Left lung (tissue), 10 donors: ENCODE measurements around the gene TICRR. TPM values are rescaled to one million over a fixed set of nuclear protein-coding genes. Genes with fewer than 3 reads are reported as not detected.

Experiments used
- ATAC-seq: fragments of 200-7000 bp; cut with Tn5 transposase; one replicate; pipeline ENCODE4 v1.9.1; 2020; ENCODE audit warnings: moderate library complexity
- DNase-seq, 4 donors: peaks; one replicate each; pipeline ENCODE4 v3.0.0-alpha.2; 2013 to 2020
- H3K27ac ChIP-seq, 2 donors: fragments of 200-600 bp; sonication (generic) in 1 of 2; one replicate each; pipeline versions ENCODE4 v1.5.0 to v1.8.0; 2020 to 2021
- H3K27me3 ChIP-seq, 2 donors: fragments of 200-600 bp; sonication (generic) in 1 of 2; one replicate each; pipeline versions ENCODE4 v1.5.0 to v1.8.0; 2020 to 2021
- H3K36me3 ChIP-seq, 2 donors: fragments of 200-600 bp; sonication (generic) in 1 of 2; one replicate each; pipeline versions ENCODE4 v1.5.0 to v1.8.0; 2020 to 2021
- H3K4me1 ChIP-seq, 2 donors: fragments of 200-600 bp; one replicate each; pipeline ENCODE4 v1.8.0; 2021
- H3K4me3 ChIP-seq, 2 donors: fragments of 200-600 bp; sonication (generic) in 1 of 2; one replicate each; pipeline versions ENCODE4 v1.5.0 to v1.8.0; 2020 to 2021; ENCODE audit warnings: mild to moderate bottlenecking in 1 of 2
- H3K9me3 ChIP-seq, 2 donors: fragments of 200-600 bp; sonication (generic) in 1 of 2; one replicate each; pipeline versions ENCODE4 v1.5.0 to v1.8.0; 2020 to 2021
- intact Hi-C, 2 donors: fragments of 100-400 bp; cut with DNase I; formaldehyde crosslinking; loops; one replicate each; pipeline versions ENCODE4 v1.11.2 to v1.14.2; 2022
- polyA plus RNA-seq, 6 donors: library from polyadenylated mRNA; unstranded; fragments of 120-200 nt; gene quantifications; one replicate each; pipeline ENCODE4 v1.2.1, GENCODE V29; 2013; ENCODE audit not compliant: insufficient read length in 6 of 6
- total RNA-seq, 2 donors: library from RNA; stranded (reverse); fragmentation: NEBNext Ultra II Directional; extraction: Animal tissue kit (Norgen Biotek cat#: 25700); gene quantifications; one replicate each; pipeline ENCODE4 v1.2.1, GENCODE V29; 2021
- TF ChIP-seq, protein P1 (sequence below), 2 donors: fragments of 200-600 bp; sonication (generic) in 1 of 2; IDR thresholded peaks; one replicate each; pipeline versions ENCODE4 v1.5.0 to v1.8.0; 2021; ENCODE audit warnings: antibody characterized with exemption in 2 of 2
- donor health status: DM: no; HTN: yes; CAD: no.
- donor health status: DM: no; HTN: no; CAD: no.

The TICRR gene
- total and polyA plus RNA-seq, 8 donors, result 1.7 to 17.7 (median 10.2) TPM

GRCh38 chr15:89630974-89631901, 56.0 kb downstream of the TICRR start:
- Histone ChIP-seq H3K9me3 (peaks cover 0 to 5% of the 10 kb centered on the region in 2 donors), H3K4me3 (no peak overlapping the region), H3K27ac (no peak overlapping the region), H3K4me1 (no peaks in the 10 kb centered on the region), H3K36me3 (peaks cover 0 to 56% of the 10 kb centered on the region in 2 donors), H3K27me3 (no peaks in the 10 kb centered on the region)
- ATAC-seq (no peak), DNase-seq (no peak)
- TF ChIP-seq, protein P1, sequence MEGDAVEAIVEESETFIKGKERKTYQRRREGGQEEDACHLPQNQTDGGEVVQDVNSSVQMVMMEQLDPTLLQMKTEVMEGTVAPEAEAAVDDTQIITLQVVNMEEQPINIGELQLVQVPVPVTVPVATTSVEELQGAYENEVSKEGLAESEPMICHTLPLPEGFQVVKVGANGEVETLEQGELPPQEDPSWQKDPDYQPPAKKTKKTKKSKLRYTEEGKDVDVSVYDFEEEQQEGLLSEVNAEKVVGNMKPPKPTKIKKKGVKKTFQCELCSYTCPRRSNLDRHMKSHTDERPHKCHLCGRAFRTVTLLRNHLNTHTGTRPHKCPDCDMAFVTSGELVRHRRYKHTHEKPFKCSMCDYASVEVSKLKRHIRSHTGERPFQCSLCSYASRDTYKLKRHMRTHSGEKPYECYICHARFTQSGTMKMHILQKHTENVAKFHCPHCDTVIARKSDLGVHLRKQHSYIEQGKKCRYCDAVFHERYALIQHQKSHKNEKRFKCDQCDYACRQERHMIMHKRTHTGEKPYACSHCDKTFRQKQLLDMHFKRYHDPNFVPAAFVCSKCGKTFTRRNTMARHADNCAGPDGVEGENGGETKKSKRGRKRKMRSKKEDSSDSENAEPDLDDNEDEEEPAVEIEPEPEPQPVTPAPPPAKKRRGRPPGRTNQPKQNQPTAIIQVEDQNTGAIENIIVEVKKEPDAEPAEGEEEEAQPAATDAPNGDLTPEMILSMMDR (IDR thresholded peaks at IDR 0.05), result no peak
- intact Hi-C loops, result no loop called here

DNA sequence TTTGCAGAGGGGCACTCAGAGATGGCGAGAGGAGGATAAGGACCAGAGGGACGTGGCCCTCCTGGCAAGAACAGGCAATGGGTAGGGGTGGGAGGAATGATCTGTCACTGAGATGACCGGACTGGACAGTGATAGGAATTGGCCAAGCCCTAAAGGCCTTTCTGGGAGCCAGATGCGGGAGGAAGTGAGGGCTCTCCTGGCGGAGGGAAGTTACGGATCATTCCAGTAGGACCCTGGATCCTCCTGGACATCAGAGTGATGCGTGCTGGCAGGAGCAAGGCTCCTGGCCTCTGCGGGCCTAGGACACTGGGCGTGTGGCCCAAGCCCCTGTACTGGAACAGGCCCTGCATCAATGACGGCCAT, 56.6 kb downstream of the TICRR start:
- Histone ChIP-seq H3K9me3 (peaks cover 0 to 5% of the 10 kb centered on the region in 2 donors), H3K4me3 (no peak overlapping the region), H3K36me3 (peaks cover 0 to 49% of the 10 kb centered on the region in 2 donors), H3K27me3 (no peaks in the 10 kb centered on the region), H3K4me1 (no peaks in the 10 kb centered on the region), H3K27ac (no peak overlapping the region)
- intact Hi-C loops, result no loop called here
- TF ChIP-seq, protein P1 (IDR thresholded peaks at IDR 0.05), result no peak
- no peak for DNase-seq
- no peak for ATAC-seq

GRCh38 chr15:89632563-89633430, 57.5 kb downstream of the TICRR start:
- peaks cover 0 to 40% of the 10 kb centered on the region in 2 donors for H3K36me3 ChIP-seq

GRCh38 chr15:89633585-89633984, 58.3 kb downstream of the TICRR start:
- Histone ChIP-seq H3K4me3 (no peak overlapping the region), H3K27ac (no peak overlapping the region), H3K36me3 (peaks cover 0 to 32% of the 10 kb centered on the region in 2 donors), H3K9me3 (peaks cover 0 to 5% of the 10 kb centered on the region in 2 donors), H3K27me3 (no peaks in the 10 kb centered on the region), H3K4me1 (no peaks in the 10 kb centered on the region)
- DNase-seq (no peak), ATAC-seq (no peak)
- TF ChIP-seq, protein P1 (IDR thresholded peaks at IDR 0.05), result no peak
- intact Hi-C loops, result no loop called here

More at GRCh38 chr15:89632563-89633430, 57.5 kb downstream of the TICRR start:
- DNase-seq (no peak), ATAC-seq (no peak)
- H3K27me3 ChIP-seq, result no peaks in the 10 kb centered on the region
- no peak overlapping the region for H3K4me3 ChIP-seq
- intact Hi-C loops, result no loop called here
- H3K27ac ChIP-seq, result no peak overlapping the region
- H3K4me1 ChIP-seq, result no peaks in the 10 kb centered on the region
- peaks cover 0 to 5% of the 10 kb centered on the region in 2 donors for H3K9me3 ChIP-seq
- TF ChIP-seq, protein P1 (IDR thresholded peaks at IDR 0.05), result no peak

DNA sequence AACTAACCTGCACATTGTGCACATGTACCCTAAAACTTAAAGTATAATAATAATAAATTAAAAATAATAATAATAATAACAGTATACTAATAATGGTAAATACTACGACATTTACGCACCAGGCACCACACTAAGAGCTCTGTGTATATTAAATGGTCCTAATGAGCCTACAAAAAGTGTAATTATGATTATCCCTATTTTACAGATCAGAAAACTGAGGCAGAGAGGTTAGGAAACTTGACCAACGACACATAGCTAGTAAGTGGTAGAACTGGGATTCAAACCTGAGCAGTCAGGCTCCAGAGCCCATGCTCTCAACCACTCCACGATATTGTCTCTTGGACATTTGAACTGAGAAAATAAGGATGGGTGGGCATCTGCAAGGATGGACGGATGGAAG, 65.0 kb downstream of the TICRR start:
- ATAC-seq (no peak), DNase-seq (no peak)
- peaks cover 0 to 4% of the 10 kb centered on the region in 2 donors for H3K36me3 ChIP-seq
- no peaks in the 10 kb centered on the region for H3K9me3 ChIP-seq
- no peaks in the 10 kb centered on the region for H3K27me3 ChIP-seq
- H3K4me3 ChIP-seq, result no peak overlapping the region
- TF ChIP-seq, protein P1 (IDR thresholded peaks at IDR 0.05), result no peak
- no peaks in the 10 kb centered on the region for H3K4me1 ChIP-seq
- intact Hi-C loops, result no loop called here
- no peak overlapping the region for H3K27ac ChIP-seq
